Endothelial cell of umbilical vein (primary cell): ENCODE data around the gene DLG5. TPM values are rescaled to one million over a fixed set of nuclear protein-coding genes. Genes with fewer than 3 reads are reported as not detected.

Source experiments
- BruUV-seq: library from RNA; stranded (reverse); fragments of 400-500 nt; replicated peaks from 2 replicates; lab custom pipeline; 2021; lab: Mats Ljungman, UMichigan
- CTCF ChIA-PET: fragments of 300-600, 350-600 bp; sonication (Branson Sonifier 250); formaldehyde crosslinking; loops from one replicate; lab custom pipeline; 2021; ENCODE audit warnings: antibody characterized with exemption, inconsistent platforms; lab: Charles Lee
- POLR2A ChIA-PET: fragments of 300-600, 350-600 bp; sonication (Branson Sonifier 250); formaldehyde crosslinking; loops from one replicate; lab custom pipeline; 2021; ENCODE audit warnings: antibody characterized with exemption, inconsistent platforms; lab: Charles Lee
- DNase-seq: peaks from one replicate; pipeline ENCODE4 v3.0.0-alpha.2; 2011; ENCODE audit warnings: low read depth, low spot score
- FAIRE-seq: peaks from 2 replicates; lab custom pipeline; 2011; peaks lifted over from hg19 to GRCh38; lab: Jason Lieb, UNC
- H2AFZ ChIP-seq: 2 replicates; pipeline ENCODE4 v1.6.0; 2012; ENCODE audit warnings: low read depth, low read length, control low read depth, inconsistent platforms
- H3K27ac ChIP-seq: 2 replicates; pipeline ENCODE4 v1.5.1; 2011; ENCODE audit warnings: low read depth, mild to moderate bottlenecking, control low read depth, low read length, moderate library complexity; ENCODE audit not compliant: insufficient read depth
- H3K27me3 ChIP-seq, 2 experiments: 2 replicates each; pipeline versions ENCODE4 v1.6.0 to v1.6.1; 2011; ENCODE audit warnings: low read length in 2 of 2, mixed read lengths in 1 of 2; ENCODE audit not compliant: control insufficient read depth in 2 of 2, insufficient read depth in 2 of 2
- H3K36me3 ChIP-seq, 2 experiments: 2 replicates in 1 of 2; 3 replicates in 1 of 2; pipeline ENCODE4 v1.5.1; 2011; ENCODE audit warnings: low read length in 2 of 2, mild to moderate bottlenecking in 1 of 2, moderate library complexity in 1 of 2; ENCODE audit not compliant: control insufficient read depth in 2 of 2, insufficient read depth in 2 of 2; ENCODE audit errors: extremely low read depth in 1 of 2
- H3K4me1 ChIP-seq: 3 replicates; pipeline ENCODE4 v1.5.1; 2011; ENCODE audit warnings: mild to moderate bottlenecking, low read length; ENCODE audit not compliant: control insufficient read depth, insufficient read depth; ENCODE audit errors: extremely low read depth
- H3K4me2 ChIP-seq: 2 replicates; pipeline ENCODE4 v1.6.1; 2011; ENCODE audit warnings: low read length, control low read depth, mixed read lengths; ENCODE audit not compliant: insufficient read depth
- H3K4me3 ChIP-seq, 3 experiments: fragments of 200-600 bp in 1 of 3; sonication (generic), shearing (Covaris generic) in 1 of 3; replicated peaks in 1 of 3; 2 replicates each; pipeline ENCODE4 v1.5.1; 2011 to 2016; ENCODE audit warnings: control low read depth in 3 of 3, low read length in 3 of 3, mild to moderate bottlenecking in 2 of 3, inconsistent platforms in 1 of 3, low read depth in 1 of 3, moderate library complexity in 1 of 3; ENCODE audit not compliant: insufficient read depth in 1 of 3
- H3K79me2 ChIP-seq: 2 replicates; pipeline ENCODE4 v1.6.0; 2012; ENCODE audit warnings: low read length, inconsistent platforms; ENCODE audit not compliant: control insufficient read depth, insufficient read depth
- H3K9ac ChIP-seq: replicated peaks from 2 replicates; pipeline ENCODE3; 2011; ENCODE audit warnings: low read length, control low read depth; ENCODE audit not compliant: insufficient read depth; ENCODE audit errors: extremely low read depth
- H3K9me1 ChIP-seq: replicated peaks from 3 replicates; pipeline ENCODE4 v1.6.0; 2011; ENCODE audit warnings: mild to moderate bottlenecking, low read length; ENCODE audit not compliant: control insufficient read depth, insufficient read depth; ENCODE audit errors: extremely low read depth
- H3K9me3 ChIP-seq: replicated peaks from 2 replicates; pipeline ENCODE4 v1.5.1; 2012; ENCODE audit warnings: low read length, inconsistent platforms; ENCODE audit not compliant: control insufficient read depth, insufficient read depth
- H4K20me1 ChIP-seq: replicated peaks from 2 replicates; pipeline ENCODE3; 2011; ENCODE audit warnings: mild to moderate bottlenecking, low read length; ENCODE audit not compliant: control insufficient read depth, insufficient read depth; ENCODE audit errors: extremely low read depth
- EZH2 ChIP-seq: IDR thresholded peaks from 2 replicates; pipeline ENCODE4 v1.6.1; 2012; ENCODE audit warnings: borderline replicate concordance, low read depth, mild to moderate bottlenecking, moderate library complexity, low read length, inconsistent platforms; ENCODE audit not compliant: severe bottlenecking
- FOS ChIP-seq: IDR thresholded peaks from 2 replicates; pipeline ENCODE4 v1.6.1; 2011; ENCODE audit warnings: mild to moderate bottlenecking, low read length, moderate library complexity, borderline replicate concordance; ENCODE audit not compliant: insufficient read depth
- GATA2 ChIP-seq: IDR thresholded peaks from 2 replicates; pipeline ENCODE4 v1.7.0; 2011; ENCODE audit warnings: low read depth, mild to moderate bottlenecking, moderate library complexity, mixed read lengths, low read length; ENCODE audit not compliant: insufficient read length, insufficient read depth
- JUN ChIP-seq: IDR thresholded peaks from 2 replicates; pipeline ENCODE4 v1.6.1; 2011; ENCODE audit warnings: borderline replicate concordance, low read depth; ENCODE audit not compliant: insufficient read length, insufficient read depth
- MYC ChIP-seq: IDR thresholded peaks from one replicate; pipeline ENCODE4 v1.6.1; 2011; ENCODE audit warnings: mild to moderate bottlenecking, low read depth, low read length
- POLR2A ChIP-seq: IDR thresholded peaks from 2 replicates; pipeline ENCODE4 v1.6.1; 2012; ENCODE audit warnings: low read depth, mild to moderate bottlenecking, control low read depth, low read length
- POLR2AphosphoS5 ChIP-seq: IDR thresholded peaks from 2 replicates; pipeline ENCODE4 v1.6.1; 2012; ENCODE audit warnings: low read depth, mild to moderate bottlenecking, control low read depth, low read length, moderate library complexity; ENCODE audit not compliant: insufficient read depth
- dilution Hi-C: fragments of 300-500 bp; cut with MboI; formaldehyde crosslinking; loops from one replicate; pipeline ENCODE4 v1.15.0; 2019; ENCODE audit warnings: low sequenced_read_pairs; ENCODE audit not compliant: extremely low pct_ligation_motif_present
- intact Hi-C: fragments of 100-400 bp; cut with micrococcal nuclease; formaldehyde crosslinking; loops from one replicate; pipeline ENCODE4 v1.10.0; 2022
- polyA plus RNA-seq, 4 experiments: library from polyadenylated mRNA; depleted of rRNA in 3 of 4; stranded (reverse) in 3 of 4; unstranded in 1 of 4; fragments of >200 nt; gene quantifications; 2 replicates each; pipeline versions ENCODE4 v1.2.1 to v1.2.3, GENCODE V29; 2011 to 2012; ENCODE audit warnings: missing spikeins in 1 of 4
- total RNA-seq: library from RNA; stranded (reverse); gene quantifications from 2 replicates; pipeline ENCODE4 v1.2.3, GENCODE V29; 2021
- TF ChIP-seq, protein P1 (sequence below): IDR thresholded peaks from 2 replicates; pipeline ENCODE4 v1.6.1; 2011; ENCODE audit not compliant: insufficient read depth, insufficient read length
- TF ChIP-seq, protein P2 (sequence below), 2 donors: IDR thresholded peaks; 1 replicate in 1 of 2; 2 replicates in 1 of 2; pipeline ENCODE4 v1.5.1; 2011; ENCODE audit warnings: low read length in 2 of 2, mild to moderate bottlenecking in 2 of 2, moderate library complexity in 2 of 2, control low read depth in 1 of 2, inconsistent platforms in 1 of 2, low read depth in 1 of 2; ENCODE audit not compliant: insufficient read depth in 1 of 2; ENCODE audit errors: extremely low read depth in 1 of 2

Gene DLG5
- total and polyA plus RNA-seq, 2 donors (not counting 3 experiments of a cell fraction or from before 2014, with no cell fraction given), result 12.3 to 24.9 TPM

- Histone ChIP-seq H3K9ac (no peak overlapping the region), H3K9me1 (no peaks in the 10 kb centered on the region), H2AFZ (no peak overlapping the region), H3K4me1 (no peaks in the 10 kb centered on the region), H3K9me3 (no peaks in the 10 kb centered on the region), H3K36me3 (peaks cover 6 to 24% of the 10 kb centered on the region in 2 experiments), H3K4me3 (no peak overlapping the region), H4K20me1 (no peaks in the 10 kb centered on the region), H3K4me2 (no peak overlapping the region), H3K79me2 (no peaks in the 10 kb centered on the region), H3K27me3 (no peaks in the 10 kb centered on the region), H3K27ac (no peak overlapping the region)
- FAIRE-seq (no peak), DNase-seq (no peak)
- intact Hi-C loops (no loop called here), dilution Hi-C loops (no loop called here)
- ChIA-PET CTCF (no interaction called here), POLR2A (no interaction called here)
- no TSS peak for BruUV-seq
- no peak for TF ChIP-seq FOS
- TF ChIP-seq, protein P1, sequence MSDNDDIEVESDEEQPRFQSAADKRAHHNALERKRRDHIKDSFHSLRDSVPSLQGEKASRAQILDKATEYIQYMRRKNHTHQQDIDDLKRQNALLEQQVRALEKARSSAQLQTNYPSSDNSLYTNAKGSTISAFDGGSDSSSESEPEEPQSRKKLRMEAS, result no peak
- TF ChIP-seq POLR2AphosphoS5, result no peak
- no peak for TF ChIP-seq POLR2A
- TF ChIP-seq EZH2, result no peak
- no peak for TF ChIP-seq GATA2
- no peak for TF ChIP-seq JUN
- no peak for TF ChIP-seq MYC
- TF ChIP-seq, protein P2, sequence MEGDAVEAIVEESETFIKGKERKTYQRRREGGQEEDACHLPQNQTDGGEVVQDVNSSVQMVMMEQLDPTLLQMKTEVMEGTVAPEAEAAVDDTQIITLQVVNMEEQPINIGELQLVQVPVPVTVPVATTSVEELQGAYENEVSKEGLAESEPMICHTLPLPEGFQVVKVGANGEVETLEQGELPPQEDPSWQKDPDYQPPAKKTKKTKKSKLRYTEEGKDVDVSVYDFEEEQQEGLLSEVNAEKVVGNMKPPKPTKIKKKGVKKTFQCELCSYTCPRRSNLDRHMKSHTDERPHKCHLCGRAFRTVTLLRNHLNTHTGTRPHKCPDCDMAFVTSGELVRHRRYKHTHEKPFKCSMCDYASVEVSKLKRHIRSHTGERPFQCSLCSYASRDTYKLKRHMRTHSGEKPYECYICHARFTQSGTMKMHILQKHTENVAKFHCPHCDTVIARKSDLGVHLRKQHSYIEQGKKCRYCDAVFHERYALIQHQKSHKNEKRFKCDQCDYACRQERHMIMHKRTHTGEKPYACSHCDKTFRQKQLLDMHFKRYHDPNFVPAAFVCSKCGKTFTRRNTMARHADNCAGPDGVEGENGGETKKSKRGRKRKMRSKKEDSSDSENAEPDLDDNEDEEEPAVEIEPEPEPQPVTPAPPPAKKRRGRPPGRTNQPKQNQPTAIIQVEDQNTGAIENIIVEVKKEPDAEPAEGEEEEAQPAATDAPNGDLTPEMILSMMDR (IDR thresholded peaks at IDR 0.05; ENCODE audit: extremely low read depth in 1 of 2, insufficient read depth in 1 of 2, low read depth in 1 of 2, low read length in 2 of 2), result no peak
Observed at GRCh38 chr10:77800738-77801266, 125.8 kb downstream of the DLG5 start.
